Measurements from ENCODE around the gene COL27A1.

DNA sequence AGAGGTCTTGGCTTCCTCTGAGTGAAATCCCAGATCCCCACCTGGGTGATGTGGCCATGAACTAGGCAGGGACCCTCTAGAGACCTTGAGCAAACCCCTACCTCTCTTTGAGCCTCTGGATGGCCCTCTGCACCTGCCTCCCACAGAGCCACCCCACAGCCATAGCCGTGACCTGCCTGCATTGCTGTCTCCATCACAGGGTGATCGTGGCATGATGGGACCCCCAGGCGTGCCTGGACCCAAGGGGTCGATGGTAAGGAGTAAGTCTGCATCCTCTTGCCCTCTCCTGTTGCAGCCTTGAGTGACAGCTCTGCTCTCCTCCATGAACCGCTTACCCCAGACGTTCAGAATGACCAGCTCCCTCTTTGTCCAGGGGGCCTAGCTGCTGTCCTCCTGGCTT lies 97.1 kb downstream of the COL27A1 start:
- TF ChIP-seq EZH2 (IDR thresholded peaks at IDR 0.05; ENCODE audit: borderline replicate concordance, insufficient read depth, low read depth, low read length, poor library complexity, severe bottlenecking), result no peak
- TF ChIP-seq, protein P1, sequence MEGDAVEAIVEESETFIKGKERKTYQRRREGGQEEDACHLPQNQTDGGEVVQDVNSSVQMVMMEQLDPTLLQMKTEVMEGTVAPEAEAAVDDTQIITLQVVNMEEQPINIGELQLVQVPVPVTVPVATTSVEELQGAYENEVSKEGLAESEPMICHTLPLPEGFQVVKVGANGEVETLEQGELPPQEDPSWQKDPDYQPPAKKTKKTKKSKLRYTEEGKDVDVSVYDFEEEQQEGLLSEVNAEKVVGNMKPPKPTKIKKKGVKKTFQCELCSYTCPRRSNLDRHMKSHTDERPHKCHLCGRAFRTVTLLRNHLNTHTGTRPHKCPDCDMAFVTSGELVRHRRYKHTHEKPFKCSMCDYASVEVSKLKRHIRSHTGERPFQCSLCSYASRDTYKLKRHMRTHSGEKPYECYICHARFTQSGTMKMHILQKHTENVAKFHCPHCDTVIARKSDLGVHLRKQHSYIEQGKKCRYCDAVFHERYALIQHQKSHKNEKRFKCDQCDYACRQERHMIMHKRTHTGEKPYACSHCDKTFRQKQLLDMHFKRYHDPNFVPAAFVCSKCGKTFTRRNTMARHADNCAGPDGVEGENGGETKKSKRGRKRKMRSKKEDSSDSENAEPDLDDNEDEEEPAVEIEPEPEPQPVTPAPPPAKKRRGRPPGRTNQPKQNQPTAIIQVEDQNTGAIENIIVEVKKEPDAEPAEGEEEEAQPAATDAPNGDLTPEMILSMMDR (IDR thresholded peaks at IDR 0.05), result no peak
